GM23338 (cell line): ENCODE data around the gene RIC8B. TPM values are rescaled to one million over a fixed set of nuclear protein-coding genes. Genes with fewer than 3 reads are reported as not detected.

ENCODE experiments used
- ATAC-seq: fragments of 200-7000 bp; cut with Tn5 transposase; 3 replicates; pipeline ENCODE4 v1.9.1; 2020
- DNase-seq: peaks from one replicate; pipeline ENCODE4 v3.0.0-alpha.2; 2015; ENCODE audit warnings: low spot score
- H2AFZ ChIP-seq: fragments of 200-600 bp; sonication (generic); 2 replicates; pipeline ENCODE4 v1.8.0; 2016; ENCODE audit warnings: antibody characterized with exemption, mild to moderate bottlenecking, moderate library complexity
- H3F3A ChIP-seq: fragments of 200-600 bp; sonication (generic); replicated peaks from 2 replicates; pipeline ENCODE4 v1.8.0; 2017; ENCODE audit warnings: antibody characterized with exemption, mixed run types, low read depth
- H3K27ac ChIP-seq: fragments of 200-600 bp; sonication (generic); 2 replicates; pipeline ENCODE4 v1.6.1; 2016; ENCODE audit warnings: low read depth
- H3K27me3 ChIP-seq: fragments of 200-600 bp; sonication (generic); 2 replicates; pipeline ENCODE4 v1.8.0; 2016; ENCODE audit warnings: mild to moderate bottlenecking, mixed run types, moderate library complexity; ENCODE audit not compliant: insufficient read depth
- H3K36me3 ChIP-seq: fragments of 200-600 bp; sonication (generic); 2 replicates; pipeline ENCODE4 v1.8.0; 2016; ENCODE audit warnings: mild to moderate bottlenecking; ENCODE audit not compliant: insufficient read depth
- H3K4me1 ChIP-seq: fragments of 200-600 bp; sonication (generic); 2 replicates; pipeline ENCODE4 v1.8.0; 2016; ENCODE audit warnings: mild to moderate bottlenecking, moderate library complexity; ENCODE audit not compliant: insufficient read depth
- H3K4me2 ChIP-seq: fragments of 200-600 bp; sonication (generic); 2 replicates; pipeline ENCODE4 v1.7.1; 2017; ENCODE audit warnings: mixed run types
- H3K4me3 ChIP-seq: fragments of 200-600 bp; sonication (generic); 2 replicates; pipeline ENCODE4 v1.6.1; 2016; ENCODE audit warnings: mixed run types
- H3K79me2 ChIP-seq: fragments of 200-600 bp; sonication (generic); replicated peaks from 2 replicates; pipeline ENCODE4 v1.8.0; 2017; ENCODE audit warnings: mild to moderate bottlenecking; ENCODE audit not compliant: insufficient read depth
- H3K9me2 ChIP-seq: fragments of 200-600 bp; sonication (generic); 2 replicates; pipeline ENCODE4 v1.8.0; 2017; ENCODE audit not compliant: insufficient read depth
- H4K20me1 ChIP-seq: fragments of 200-600 bp; sonication (generic); replicated peaks from 2 replicates; pipeline ENCODE4 v1.8.0; 2017; ENCODE audit warnings: mild to moderate bottlenecking; ENCODE audit not compliant: insufficient read depth
- H3K27ac Mint-ChIP-seq: 2 replicates; pipeline ENCODE4 v1.8.0; 2020; ENCODE audit warnings: inconsistent platforms, mild to moderate bottlenecking, moderate library complexity, mixed read lengths
- H3K27me3 Mint-ChIP-seq: 3 replicates; pipeline ENCODE4 v1.8.0; 2022; ENCODE audit warnings: low read depth, mild to moderate bottlenecking, moderate library complexity, mixed read lengths, inconsistent platforms; ENCODE audit not compliant: insufficient read depth, poor library complexity
- H3K36me3 Mint-ChIP-seq: 3 replicates; pipeline ENCODE4 v1.8.0; 2021; ENCODE audit warnings: low read depth, mild to moderate bottlenecking, inconsistent platforms, moderate library complexity, mixed read lengths
- H3K4me1 Mint-ChIP-seq: 3 replicates; pipeline ENCODE4 v1.8.0; 2020; ENCODE audit warnings: mild to moderate bottlenecking, inconsistent platforms, mixed read lengths
- H3K4me3 Mint-ChIP-seq: 3 replicates; pipeline ENCODE4 v1.8.0; 2021; ENCODE audit warnings: moderate library complexity, mild to moderate bottlenecking, inconsistent platforms, mixed read lengths
- H3K9me3 Mint-ChIP-seq: 3 replicates; pipeline ENCODE4 v1.8.0; 2020; ENCODE audit warnings: moderate library complexity, mild to moderate bottlenecking, inconsistent platforms, mixed read lengths
- CREB1 ChIP-seq: fragments of 250-450 bp; sonication (Bioruptor Pico); IDR thresholded peaks from 2 replicates; pipeline ENCODE4 v1.5.0; 2020; ENCODE audit warnings: low read depth, mild to moderate bottlenecking, moderate library complexity
- CTCF ChIP-seq, 2 experiments: fragments of 200-600 bp in 1 of 2; sonication (generic) in 1 of 2; conservative IDR thresholded peaks; 2 replicates each; pipeline versions ENCODE4 v1.5.1 to v1.6.1; 2016 to 2017; ENCODE audit warnings: antibody characterized with exemption in 2 of 2, low read depth in 2 of 2, mild to moderate bottlenecking in 2 of 2, moderate library complexity in 1 of 2
- ETS1 ChIP-seq: IDR thresholded peaks from 2 replicates; pipeline ENCODE4 v1.6.1; 2016; ENCODE audit warnings: antibody characterized with exemption
- EZH2 ChIP-seq: fragments of 200-600 bp; sonication (generic); IDR thresholded peaks from one replicate; pipeline ENCODE4 v1.8.0; 2017; ENCODE audit warnings: antibody characterized with exemption, mild to moderate bottlenecking, low read depth; ENCODE audit not compliant: unreplicated experiment
- EZH2phosphoT487 ChIP-seq: fragments of 200-600 bp; sonication (generic); IDR thresholded peaks from one replicate; pipeline ENCODE4 v1.8.1; 2018; ENCODE audit warnings: antibody characterized with exemption; ENCODE audit not compliant: unreplicated experiment
- JUNB ChIP-seq: IDR thresholded peaks from one replicate; pipeline ENCODE4 v1.6.1; 2016; ENCODE audit warnings: antibody characterized with exemption; ENCODE audit not compliant: unreplicated experiment
- NANOG ChIP-seq: IDR thresholded peaks from 2 replicates; pipeline ENCODE4 v1.6.1; 2016; ENCODE audit warnings: antibody characterized with exemption, borderline replicate concordance
- POLR2AphosphoS5 ChIP-seq: IDR thresholded peaks from 2 replicates; pipeline ENCODE4 v1.6.1; 2016; ENCODE audit warnings: antibody characterized with exemption, low read depth
- REST ChIP-seq: IDR thresholded peaks from one replicate; pipeline ENCODE4 v1.6.1; 2018; ENCODE audit warnings: antibody characterized with exemption; ENCODE audit not compliant: unreplicated experiment
- STAT1 ChIP-seq: IDR thresholded peaks from one replicate; pipeline ENCODE4 v1.6.1; 2016; ENCODE audit warnings: antibody characterized with exemption; ENCODE audit not compliant: unreplicated experiment
- ZNF114 ChIP-seq: fragments of 250-450 bp; sonication (Bioruptor Pico); IDR thresholded peaks from 2 replicates; pipeline ENCODE4 v1.5.0; 2020; ENCODE audit warnings: mild to moderate bottlenecking, moderate library complexity
- ZNF331 ChIP-seq: fragments of 250-450 bp; sonication (Bioruptor Pico); IDR thresholded peaks from 2 replicates; pipeline ENCODE4 v1.5.0; 2020; ENCODE audit warnings: low read depth, mild to moderate bottlenecking, moderate library complexity
- ZNF462 ChIP-seq: fragments of 250-450 bp; sonication (Bioruptor Pico); IDR thresholded peaks from 2 replicates; pipeline ENCODE4 v1.5.0; 2020; ENCODE audit warnings: mild to moderate bottlenecking, moderate library complexity
- polyA plus RNA-seq: library from polyadenylated mRNA; unstranded; fragments of >200 nt; fragmentation: Nextera tagmentation; extraction: Ambion mirVana; gene quantifications from 2 replicates; pipeline ENCODE4 v1.2.1, GENCODE V29; 2016
- total RNA-seq: library from RNA; depleted of rRNA; stranded (reverse); fragments of >200 nt; shearing (Covaris generic); gene quantifications from 2 replicates; pipeline ENCODE4 v1.2.3, GENCODE V29; 2014

RIC8B gene
- total and polyA plus RNA-seq, 2 experiments from 2014 or later = 12.3 to 25.5 TPM

- H3K27ac Mint-ChIP-seq = peak overlapping the region; percentile 69
- Histone ChIP-seq H4K20me1 (no peaks in the 10 kb centered on the region), H3K27me3 (no peaks in the 10 kb centered on the region), H3F3A (peaks cover 8% of the 10 kb centered on the region; the same call in 1 of the 2 replicates), H3K27ac (0 out of 2 replicates have a peak overlapping the region, but pooled peaks have one; percentile 29), H3K79me2 (no peaks in the 10 kb centered on the region), H3K9me2 (peaks cover 6% of the 10 kb centered on the region; the same call in 1 of the 2 replicates), H3K4me1 (peaks cover 11% of the 10 kb centered on the region), H3K4me2 (peak overlapping the region; percentile 66; the same call in 1 of the 2 replicates), H2AFZ (no peak overlapping the region), H3K4me3 (no peak overlapping the region), H3K36me3 (no peaks in the 10 kb centered on the region)
- ATAC-seq (peak; percentile 35; the same call in 2 of the 3 replicates), DNase-seq (no peak)
- peak overlapping the region; percentile 42; the same call in 2 of the 3 replicates for H3K4me3 Mint-ChIP-seq
- peaks cover 36% of the 10 kb centered on the region for H3K4me1 Mint-ChIP-seq
- TF ChIP-seq POLR2AphosphoS5 (no peak), REST (no peak), ETS1 (no peak), JUNB (no peak), ZNF114 (CRISPR knock-in tag) (no peak), ZNF331 (CRISPR knock-in tag) (no peak), ZNF462 (CRISPR knock-in tag) (no peak), CREB1 (CRISPR knock-in tag) (no peak), STAT1 (no peak), CTCF (conservative IDR thresholded peaks at IDR 0.05; ENCODE audit: low read depth in 2 of 2) (no peak), EZH2 (no peak), EZH2phosphoT487 (no peak), NANOG (no peak)
- no peaks in the 10 kb centered on the region; the same call in 2 of the 3 replicates for H3K9me3 Mint-ChIP-seq
- peaks cover 3% of the 10 kb centered on the region for H3K27me3 Mint-ChIP-seq
- H3K36me3 Mint-ChIP-seq = no peaks in the 10 kb centered on the region
Measured at GRCh38 chr12:106759526-106760183, 14.8 kb upstream of the RIC8B start.
